Measurements from ENCODE around the gene APOF.
"Not testable (repeated sequence)": the region's sequence is repeated elsewhere in the genome, so short reads cannot be mapped to it uniquely, and the experiment has no call there.

APOF gene

GRCh38 chr12:56332512-56333196 is 30.0 kb downstream of the APOF start:
- DNase-seq, result no peak

GRCh38 chr12:56330936-56331490 is 31.6 kb downstream of the APOF start:
- no peak for DNase-seq

- DNase-seq, result no peak
These were observed 36.1 kb downstream of the APOF start for GRCh38 chr12:56326533-56326932.

GRCh38 chr12:56326126-56326525 is 36.5 kb downstream of the APOF start:
- no peak for DNase-seq

- DNase-seq, result no peak
These were observed 38.5 kb downstream of the APOF start for GRCh38 chr12:56324206-56324605.

GRCh38 chr12:56321610-56322009 is 41.0 kb downstream of the APOF start:
- DNase-seq, result not testable (repeated sequence)

- DNase-seq, result no peak
These were observed 41.6 kb downstream of the APOF start for GRCh38 chr12:56321027-56321426.

GRCh38 chr12:56317675-56318074 is 45.0 kb downstream of the APOF start:
- DNase-seq, result no peak

- peak; percentile 97 for DNase-seq
These were observed 46.8 kb downstream of the APOF start, which contains the start of gene CNPY2 for GRCh38 chr12:56315622-56316473. CNPY2 (minus strand) TSS chr12:56315988; CDS start chr12:56315217, 771 bp downstream.

- no peak for DNase-seq
These were observed 47.4 kb downstream of the APOF start for GRCh38 chr12:56315249-56315621.

GRCh38 chr12:56311003-56311402 is 51.7 kb downstream of the APOF start:
- no peak for DNase-seq

All from fibroblast of skin of abdomen (primary cell).